ENCODE measurements around the gene MCM5.
"Not testable (repeated sequence)": the region's sequence is repeated elsewhere in the genome, so short reads cannot be mapped to it uniquely, and the experiment has no call there.

MCM5 gene

DNA sequence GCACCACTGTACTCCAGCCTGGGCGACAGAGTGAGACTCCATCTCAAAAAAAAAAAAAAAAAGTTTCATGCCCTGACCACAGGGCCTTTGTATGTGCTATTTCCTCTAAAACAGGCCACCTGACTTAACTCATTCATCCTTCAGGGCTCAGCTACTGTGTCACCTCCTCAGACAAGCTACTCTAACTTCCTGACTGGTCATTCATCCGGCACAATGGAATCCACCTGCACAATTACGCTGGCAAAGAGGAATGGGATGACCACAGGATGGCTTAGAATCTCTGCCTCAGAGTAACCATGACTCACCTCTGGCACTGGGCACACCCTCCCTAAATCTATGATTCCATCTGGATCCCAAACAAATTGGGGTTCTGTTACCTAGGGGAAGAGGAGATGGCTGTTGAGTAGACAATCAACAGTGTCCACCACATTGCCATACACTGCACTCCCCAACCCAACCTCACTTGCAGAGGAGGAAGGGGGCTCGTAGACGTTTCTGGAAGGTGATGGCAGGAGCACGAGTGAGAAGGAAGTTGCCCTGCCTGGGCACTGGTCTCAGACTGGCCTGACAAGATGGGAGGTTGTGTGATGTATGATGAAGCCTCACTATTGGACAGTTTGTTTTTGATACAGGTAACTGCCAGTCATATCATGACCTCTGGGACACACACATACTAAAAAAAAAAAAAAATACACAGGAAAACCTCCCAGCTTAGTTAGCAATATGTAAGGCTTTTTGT, 41.9 kb upstream of the MCM5 start:
- Histone ChIP-seq H3K36me3 (ENCODE audit: control insufficient read depth, insufficient read depth, low read length) (no peaks in the 10 kb centered on the region), H3K27me3 (replicated peaks; ENCODE audit: control insufficient read depth, insufficient read depth, low read length) (no peaks in the 10 kb centered on the region), H3K4me3 (replicated peaks; ENCODE audit: low read depth, low read length) (no peak overlapping the region)
- no peak for DNase-seq (ENCODE audit: extremely low read depth, insufficient read length)
- TF ChIP-seq, protein P1, sequence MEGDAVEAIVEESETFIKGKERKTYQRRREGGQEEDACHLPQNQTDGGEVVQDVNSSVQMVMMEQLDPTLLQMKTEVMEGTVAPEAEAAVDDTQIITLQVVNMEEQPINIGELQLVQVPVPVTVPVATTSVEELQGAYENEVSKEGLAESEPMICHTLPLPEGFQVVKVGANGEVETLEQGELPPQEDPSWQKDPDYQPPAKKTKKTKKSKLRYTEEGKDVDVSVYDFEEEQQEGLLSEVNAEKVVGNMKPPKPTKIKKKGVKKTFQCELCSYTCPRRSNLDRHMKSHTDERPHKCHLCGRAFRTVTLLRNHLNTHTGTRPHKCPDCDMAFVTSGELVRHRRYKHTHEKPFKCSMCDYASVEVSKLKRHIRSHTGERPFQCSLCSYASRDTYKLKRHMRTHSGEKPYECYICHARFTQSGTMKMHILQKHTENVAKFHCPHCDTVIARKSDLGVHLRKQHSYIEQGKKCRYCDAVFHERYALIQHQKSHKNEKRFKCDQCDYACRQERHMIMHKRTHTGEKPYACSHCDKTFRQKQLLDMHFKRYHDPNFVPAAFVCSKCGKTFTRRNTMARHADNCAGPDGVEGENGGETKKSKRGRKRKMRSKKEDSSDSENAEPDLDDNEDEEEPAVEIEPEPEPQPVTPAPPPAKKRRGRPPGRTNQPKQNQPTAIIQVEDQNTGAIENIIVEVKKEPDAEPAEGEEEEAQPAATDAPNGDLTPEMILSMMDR (IDR thresholded peaks at IDR 0.05; ENCODE audit: insufficient read depth, low read length, poor library complexity, severe bottlenecking) = no peak

DNA sequence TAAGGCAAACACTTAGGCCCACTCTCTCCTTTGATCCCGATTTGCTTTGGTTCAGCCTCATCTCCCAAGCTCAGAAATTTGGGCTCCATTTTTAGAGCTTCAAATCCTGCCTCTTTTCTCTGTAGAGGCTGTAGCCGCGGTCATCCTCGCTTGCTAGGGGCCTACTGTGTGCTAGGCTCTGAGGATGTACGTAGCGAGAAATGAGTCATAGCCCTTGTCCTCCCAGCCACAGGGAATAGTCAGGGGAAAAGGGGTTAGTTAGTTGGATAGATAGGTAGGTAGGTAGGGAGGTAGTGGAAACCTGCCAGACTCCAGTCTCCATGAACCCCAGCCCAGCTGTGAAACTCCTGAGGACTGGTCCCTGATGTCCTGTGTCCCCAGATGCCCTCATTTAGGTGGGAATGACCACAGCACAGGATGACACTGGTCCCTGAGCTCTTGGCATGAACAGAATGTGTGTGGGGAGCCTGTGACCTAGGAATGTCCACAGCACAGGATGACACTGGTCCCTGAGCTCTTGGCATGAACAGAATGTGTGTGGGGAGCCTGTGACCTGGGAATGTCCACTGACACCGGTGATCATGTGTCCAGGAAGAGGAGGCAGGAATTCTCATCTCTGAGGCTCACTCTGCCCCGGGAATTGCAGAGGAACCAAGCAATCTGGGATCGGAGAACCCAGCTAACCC, 40.4 kb upstream of the MCM5 start:
- no peak for DNase-seq (ENCODE audit: extremely low read depth, insufficient read length)
- TF ChIP-seq, protein P1 (IDR thresholded peaks at IDR 0.05; ENCODE audit: insufficient read depth, low read length, poor library complexity, severe bottlenecking) = no peak
- Histone ChIP-seq H3K36me3 (ENCODE audit: control insufficient read depth, insufficient read depth, low read length) (no peaks in the 10 kb centered on the region), H3K27me3 (replicated peaks; ENCODE audit: control insufficient read depth, insufficient read depth, low read length) (no peaks in the 10 kb centered on the region), H3K4me3 (replicated peaks; ENCODE audit: low read depth, low read length) (no peak overlapping the region)

DNA sequence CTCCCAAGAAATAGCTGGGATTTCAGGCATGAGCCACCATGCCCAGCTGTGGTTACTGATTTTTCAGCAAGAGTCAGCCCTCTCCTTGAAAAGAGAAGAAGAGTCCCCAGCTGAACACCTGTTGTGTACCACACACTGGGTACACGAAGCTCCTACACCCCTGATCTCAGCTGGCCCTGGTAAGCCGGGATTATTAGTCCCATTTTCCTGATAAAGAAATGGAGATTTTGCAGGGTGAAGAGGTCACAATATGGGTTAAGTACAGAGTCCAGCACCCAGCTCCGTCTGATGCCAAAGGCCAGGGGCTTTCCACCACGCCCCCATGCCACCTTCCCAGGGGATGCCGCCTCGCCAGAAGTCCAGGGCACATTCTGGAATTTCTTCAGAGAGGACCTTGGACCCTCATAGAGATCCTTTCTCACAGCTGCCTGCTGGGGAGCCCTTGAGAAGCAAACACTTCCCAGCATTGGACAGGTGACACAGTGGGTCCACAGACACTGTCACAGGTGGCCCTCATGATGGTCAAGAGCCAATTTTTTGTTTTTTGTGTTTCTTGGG, 38.9 kb upstream of the MCM5 start:
- no peak overlapping the region for H3K4me3 ChIP-seq (replicated peaks; ENCODE audit: low read depth, low read length)
- H3K36me3 ChIP-seq (ENCODE audit: control insufficient read depth, insufficient read depth, low read length) = no peaks in the 10 kb centered on the region
- H3K27me3 ChIP-seq (replicated peaks; ENCODE audit: control insufficient read depth, insufficient read depth, low read length) = no peaks in the 10 kb centered on the region
- no peak for DNase-seq (ENCODE audit: extremely low read depth, insufficient read length)
- TF ChIP-seq, protein P1 (IDR thresholded peaks at IDR 0.05; ENCODE audit: insufficient read depth, low read length, poor library complexity, severe bottlenecking) = no peak

DNA sequence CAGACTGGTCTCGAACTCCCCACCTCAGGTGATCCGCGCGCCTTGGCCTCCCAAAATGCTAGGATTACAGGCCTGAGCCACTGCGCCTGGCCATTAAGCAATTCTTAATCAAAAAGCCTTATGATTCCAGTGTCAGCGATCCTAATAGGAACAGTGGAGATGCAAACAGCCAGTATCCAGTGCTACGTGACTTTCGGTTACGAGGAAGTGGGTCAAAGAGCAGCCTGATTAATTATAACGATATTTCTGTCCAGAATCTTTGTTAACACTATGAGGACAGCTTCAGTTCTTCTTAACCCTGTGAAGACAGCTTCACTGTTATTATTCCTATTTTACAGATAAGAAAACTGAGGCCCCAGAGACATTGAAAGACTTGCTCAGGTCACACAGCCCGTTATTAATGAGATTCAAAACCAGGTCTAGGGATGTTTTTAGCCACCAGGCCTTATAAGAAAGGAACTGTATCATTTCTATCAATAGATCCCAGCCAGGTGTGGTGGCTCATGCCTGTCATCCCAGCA, 36.3 kb upstream of the MCM5 start:
- Histone ChIP-seq H3K36me3 (ENCODE audit: control insufficient read depth, insufficient read depth, low read length) (no peaks in the 10 kb centered on the region), H3K4me3 (replicated peaks; ENCODE audit: low read depth, low read length) (no peak overlapping the region), H3K27me3 (replicated peaks; ENCODE audit: control insufficient read depth, insufficient read depth, low read length) (no peaks in the 10 kb centered on the region)
- TF ChIP-seq, protein P1 (IDR thresholded peaks at IDR 0.05; ENCODE audit: insufficient read depth, low read length, poor library complexity, severe bottlenecking) = no peak
- DNase-seq (ENCODE audit: extremely low read depth, insufficient read length) = no peak

DNA sequence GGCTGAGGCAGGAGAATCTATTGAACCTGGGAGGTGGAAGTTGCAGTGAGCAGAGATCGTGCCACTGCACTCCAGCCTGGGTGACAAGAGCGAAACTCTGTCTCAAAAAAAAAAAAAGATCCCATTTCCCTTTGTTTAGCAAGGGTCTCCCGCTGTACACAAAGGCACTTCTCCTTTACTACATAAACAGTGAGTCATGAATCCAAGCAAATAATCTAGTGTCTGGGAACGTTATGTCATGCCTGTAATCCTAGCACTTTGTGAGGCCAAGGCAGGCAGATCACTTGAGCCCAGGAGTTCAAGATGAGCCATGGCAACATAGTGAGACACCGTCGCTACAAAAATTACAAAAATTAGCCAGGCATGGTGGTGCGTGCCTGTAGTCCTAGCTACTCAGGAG, 35.7 kb upstream of the MCM5 start:
- H3K36me3 ChIP-seq (ENCODE audit: control insufficient read depth, insufficient read depth, low read length); DNase-seq (ENCODE audit: extremely low read depth, insufficient read length); H3K4me3 ChIP-seq (replicated peaks; ENCODE audit: low read depth, low read length); H3K27me3 ChIP-seq (replicated peaks; ENCODE audit: control insufficient read depth, insufficient read depth, low read length): not testable (repeated sequence)

DNA sequence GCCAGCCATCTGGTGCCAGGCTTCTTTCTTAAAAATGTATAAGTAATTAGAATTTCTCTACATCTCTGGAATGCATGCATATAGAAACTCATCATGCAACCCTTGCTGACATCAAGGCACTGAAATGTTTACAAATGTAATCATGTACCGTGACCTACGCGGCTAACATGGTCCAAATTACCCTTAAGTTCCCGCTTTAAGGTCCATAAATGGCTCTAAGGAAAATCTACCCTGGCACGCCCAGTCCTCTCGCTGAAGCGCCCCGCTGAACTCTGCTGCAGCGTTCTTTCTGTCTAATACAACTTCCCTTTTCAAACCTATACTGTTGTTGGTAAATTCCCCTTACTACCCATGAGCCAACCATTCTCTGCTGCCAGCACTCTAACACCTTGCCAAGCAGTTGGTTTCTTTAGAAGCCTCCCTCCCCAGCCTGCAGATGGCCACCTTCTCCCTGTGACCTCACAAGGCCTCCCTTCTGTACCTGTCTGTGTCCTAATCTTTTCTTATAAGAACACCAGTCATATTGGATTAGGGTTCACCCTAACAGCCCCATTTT, 32.5 kb upstream of the MCM5 start:
- no peak overlapping the region for H3K4me3 ChIP-seq (replicated peaks; ENCODE audit: low read depth, low read length)
- TF ChIP-seq, protein P1 (IDR thresholded peaks at IDR 0.05; ENCODE audit: insufficient read depth, low read length, poor library complexity, severe bottlenecking) = peak; percentile 15
- DNase-seq (ENCODE audit: extremely low read depth, insufficient read length) = no peak
- H3K27me3 ChIP-seq (replicated peaks; ENCODE audit: control insufficient read depth, insufficient read depth, low read length) = no peaks in the 10 kb centered on the region
- no peaks in the 10 kb centered on the region for H3K36me3 ChIP-seq (ENCODE audit: control insufficient read depth, insufficient read depth, low read length)

All from GM06990 (cell line).